Measurements from ENCODE around the gene AGXT. TPM values are rescaled to one million over a fixed set of nuclear protein-coding genes. Genes with fewer than 3 reads are reported as not detected.
"Not testable (repeated sequence)": the region's sequence is repeated elsewhere in the genome, so short reads cannot be mapped to it uniquely, and the experiment has no call there.

Gene AGXT
- polyA plus RNA-seq, 4 donors: 0.27 to 1.8 (median 0.71) TPM

GRCh38 chr2:240836781-240837467 is 31.7 kb upstream of the AGXT start:
- no peaks in the 10 kb centered on the region for H3K9me3 ChIP-seq (ENCODE audit: control insufficient read depth in 2 of 2, insufficient read depth in 1 of 2, low read depth in 1 of 2, low read length in 1 of 2)
- DNase-seq (no peak), FAIRE-seq (no peak)
- H3K36me3 ChIP-seq (ENCODE audit: control insufficient read depth in 3 of 3, insufficient read depth in 2 of 3, low read depth in 1 of 3, low read length in 3 of 3): no peaks in the 10 kb centered on the region
- WGBS, 3 donors: 61 to 70% (median 64%) methylated on average over 17 of the region's 17 CpGs
- peaks cover 0 to 3% (median under 1%) of the 10 kb centered on the region in 3 donors for H3K4me1 ChIP-seq (ENCODE audit: control insufficient read depth in 3 of 3, insufficient read depth in 2 of 3, low read depth in 1 of 3, low read length in 2 of 3)
- no peak overlapping the region for H3K4me3 ChIP-seq (ENCODE audit: low read depth in 1 of 3, low read length in 3 of 3)
- H3K27ac ChIP-seq (ENCODE audit: low read depth in 1 of 3, low read length in 2 of 3): no peak overlapping the region
- H3K27me3 ChIP-seq (ENCODE audit: control insufficient read depth in 3 of 3, insufficient read depth in 3 of 3, low read length in 3 of 3): peaks cover 0 to 12% (median 0%) of the 10 kb centered on the region in 3 donors

GRCh38 chr2:240837621-240838020 is 31.0 kb upstream of the AGXT start:
- Histone ChIP-seq H3K27me3 (ENCODE audit: control insufficient read depth in 3 of 3, insufficient read depth in 3 of 3, low read length in 3 of 3) (peaks cover 0 to 13% (median 0%) of the 10 kb centered on the region in 3 donors), H3K9me3 (ENCODE audit: control insufficient read depth in 2 of 2, insufficient read depth in 1 of 2, low read depth in 1 of 2, low read length in 1 of 2) (no peaks in the 10 kb centered on the region), H3K4me1 (ENCODE audit: control insufficient read depth in 3 of 3, insufficient read depth in 2 of 3, low read depth in 1 of 3, low read length in 2 of 3) (no peaks in the 10 kb centered on the region), H3K4me3 (ENCODE audit: low read depth in 1 of 3, low read length in 3 of 3) (no peak overlapping the region), H3K27ac (ENCODE audit: low read depth in 1 of 3, low read length in 2 of 3) (no peak overlapping the region), H3K36me3 (ENCODE audit: control insufficient read depth in 3 of 3, insufficient read depth in 2 of 3, low read depth in 1 of 3, low read length in 3 of 3) (no peaks in the 10 kb centered on the region)
- 54 to 70% (median 60%) methylated on average over 4 of the region's 4 CpGs for WGBS, 3 donors
- no peak for FAIRE-seq
- no peak for DNase-seq

GRCh38 chr2:240839152-240840143 is 29.2 kb upstream of the AGXT start:
- Histone ChIP-seq H3K4me1 (ENCODE audit: control insufficient read depth in 3 of 3, insufficient read depth in 2 of 3, low read depth in 1 of 3, low read length in 2 of 3) (no peaks in the 10 kb centered on the region), H3K4me3 (ENCODE audit: low read depth in 1 of 3, low read length in 3 of 3) (no peak overlapping the region), H3K27me3 (ENCODE audit: control insufficient read depth in 3 of 3, insufficient read depth in 3 of 3, low read length in 3 of 3) (peaks cover 0 to 19% (median 0%) of the 10 kb centered on the region in 3 donors), H3K27ac (ENCODE audit: low read depth in 1 of 3, low read length in 2 of 3) (no peak overlapping the region), H3K36me3 (ENCODE audit: control insufficient read depth in 3 of 3, insufficient read depth in 2 of 3, low read depth in 1 of 3, low read length in 3 of 3) (no peaks in the 10 kb centered on the region), H3K9me3 (ENCODE audit: control insufficient read depth in 2 of 2, insufficient read depth in 1 of 2, low read depth in 1 of 2, low read length in 1 of 2) (no peaks in the 10 kb centered on the region)
- no peak for FAIRE-seq
- WGBS, 3 donors: 81 to 86% (median 86%) methylated on average over 27 to 28 of the region's 28 CpGs
- no peak for DNase-seq

GRCh38 chr2:240840435-240841060 is 28.1 kb upstream of the AGXT start:
- DNase-seq: peak; percentile 59 to 69
- 37 to 43% (median 40%) methylated on average over 9 of the region's 9 CpGs for WGBS, 3 donors
- no peak overlapping the region for H3K27ac ChIP-seq (ENCODE audit: low read depth in 1 of 3, low read length in 2 of 3)
- peaks cover 0 to 18% (median 0%) of the 10 kb centered on the region in 3 donors for H3K27me3 ChIP-seq (ENCODE audit: control insufficient read depth in 3 of 3, insufficient read depth in 3 of 3, low read length in 3 of 3)
- H3K4me1 ChIP-seq (ENCODE audit: control insufficient read depth in 3 of 3, insufficient read depth in 2 of 3, low read depth in 1 of 3, low read length in 2 of 3): no peaks in the 10 kb centered on the region
- no peaks in the 10 kb centered on the region for H3K36me3 ChIP-seq (ENCODE audit: control insufficient read depth in 3 of 3, insufficient read depth in 2 of 3, low read depth in 1 of 3, low read length in 3 of 3)
- H3K9me3 ChIP-seq (ENCODE audit: control insufficient read depth in 2 of 2, insufficient read depth in 1 of 2, low read depth in 1 of 2, low read length in 1 of 2): no peaks in the 10 kb centered on the region
- H3K4me3 ChIP-seq (ENCODE audit: low read depth in 1 of 3, low read length in 3 of 3): no peak overlapping the region
- FAIRE-seq: no peak

- H3K36me3 ChIP-seq (ENCODE audit: control insufficient read depth in 3 of 3, insufficient read depth in 2 of 3, low read depth in 1 of 3, low read length in 3 of 3); H3K4me1 ChIP-seq (ENCODE audit: control insufficient read depth in 3 of 3, insufficient read depth in 2 of 3, low read depth in 1 of 3, low read length in 2 of 3); FAIRE-seq; H3K27ac ChIP-seq (ENCODE audit: low read depth in 1 of 3, low read length in 2 of 3); H3K9me3 ChIP-seq (ENCODE audit: control insufficient read depth in 2 of 2, insufficient read depth in 1 of 2, low read depth in 1 of 2, low read length in 1 of 2); H3K4me3 ChIP-seq (ENCODE audit: low read depth in 1 of 3, low read length in 3 of 3): not testable (repeated sequence)
- DNase-seq: peak in 1 of 2 donors; percentile 18
- peaks cover 0 to 12% (median 0%) of the 10 kb centered on the region in 3 donors for H3K27me3 ChIP-seq (ENCODE audit: control insufficient read depth in 3 of 3, insufficient read depth in 3 of 3, low read length in 3 of 3)
- 22 to 69% (median 38%) methylated on average over 2 of the region's 2 CpGs for WGBS, 3 donors
Measured at GRCh38 chr2:240846309-240846708, 22.3 kb upstream of the AGXT start.

GRCh38 chr2:240846873-240847595 is 21.6 kb upstream of the AGXT start:
- DNase-seq: peak in 1 of 2 donors; percentile 15
- FAIRE-seq: no peak
- peaks cover 0 to 6% (median 0%) of the 10 kb centered on the region in 3 donors for H3K4me1 ChIP-seq (ENCODE audit: control insufficient read depth in 3 of 3, insufficient read depth in 2 of 3, low read depth in 1 of 3, low read length in 2 of 3)
- H3K4me3 ChIP-seq (ENCODE audit: low read depth in 1 of 3, low read length in 3 of 3): no peak overlapping the region
- H3K36me3 ChIP-seq (ENCODE audit: control insufficient read depth in 3 of 3, insufficient read depth in 2 of 3, low read depth in 1 of 3, low read length in 3 of 3): no peaks in the 10 kb centered on the region
- no peak overlapping the region for H3K27ac ChIP-seq (ENCODE audit: low read depth in 1 of 3, low read length in 2 of 3)
- peaks cover 0 to 8% (median 0%) of the 10 kb centered on the region in 3 donors for H3K27me3 ChIP-seq (ENCODE audit: control insufficient read depth in 3 of 3, insufficient read depth in 3 of 3, low read length in 3 of 3)
- 53 to 73% (median 58%) methylated on average over 5 of the region's 5 CpGs for WGBS, 3 donors
- no peaks in the 10 kb centered on the region for H3K9me3 ChIP-seq (ENCODE audit: control insufficient read depth in 2 of 2, insufficient read depth in 1 of 2, low read depth in 1 of 2, low read length in 1 of 2)

GRCh38 chr2:240847817-240848216 is 20.8 kb upstream of the AGXT start:
- H3K27me3 ChIP-seq (ENCODE audit: control insufficient read depth in 3 of 3, insufficient read depth in 3 of 3, low read length in 3 of 3): peaks cover 0 to 7% (median 0%) of the 10 kb centered on the region in 3 donors
- peaks cover 0 to 6% (median 0%) of the 10 kb centered on the region in 3 donors for H3K4me1 ChIP-seq (ENCODE audit: control insufficient read depth in 3 of 3, insufficient read depth in 2 of 3, low read depth in 1 of 3, low read length in 2 of 3)
- no peak overlapping the region for H3K27ac ChIP-seq (ENCODE audit: low read depth in 1 of 3, low read length in 2 of 3)
- H3K36me3 ChIP-seq (ENCODE audit: control insufficient read depth in 3 of 3, insufficient read depth in 2 of 3, low read depth in 1 of 3, low read length in 3 of 3): no peaks in the 10 kb centered on the region
- 89 to 97% (median 91%) methylated on average over 12 to 13 of the region's 13 CpGs for WGBS, 3 donors
- FAIRE-seq (no peak), DNase-seq (no peak)
- H3K9me3 ChIP-seq (ENCODE audit: control insufficient read depth in 2 of 2, insufficient read depth in 1 of 2, low read depth in 1 of 2, low read length in 1 of 2): no peaks in the 10 kb centered on the region
- no peak overlapping the region for H3K4me3 ChIP-seq (ENCODE audit: low read depth in 1 of 3, low read length in 3 of 3)
